Natural killer cell (primary cell): Measurements from ENCODE around the gene SHISAL1. TPM values are rescaled to one million over a fixed set of nuclear protein-coding genes. Genes with fewer than 3 reads are reported as not detected.

Experiments used
- ATAC-seq, 3 donors: fragments of 150-1000 bp in 2 of 3; fragments of 200-7000 bp in 1 of 3; cut with Tn5 transposase; 1 replicate in 1 of 3; 2 replicates in 2 of 3; pipeline ENCODE4 v1.10.0; 2021; ENCODE audit warnings: mild to moderate bottlenecking in 2 of 3, moderate library complexity in 2 of 3
- DNase-seq, 2 donors: peaks; one replicate each; pipeline versions ENCODE4 v3.0.0 to v3.0.0-alpha.2; 2013 to 2021; ENCODE audit warnings: mixed read lengths in 1 of 2
- H3K27ac ChIP-seq: one replicate; pipeline ENCODE4 v1.5.1; 2013; ENCODE audit warnings: mild to moderate bottlenecking, low read length
- H3K27me3 ChIP-seq: one replicate; pipeline ENCODE4 v1.6.1; 2013; ENCODE audit warnings: low read length; ENCODE audit not compliant: control insufficient read depth, insufficient read depth
- H3K36me3 ChIP-seq: one replicate; pipeline ENCODE4 v1.6.1; 2013; ENCODE audit warnings: low read length; ENCODE audit not compliant: control insufficient read depth, insufficient read depth
- H3K4me1 ChIP-seq: one replicate; pipeline ENCODE4 v1.6.1; 2013; ENCODE audit warnings: low read length; ENCODE audit not compliant: control insufficient read depth, insufficient read depth
- H3K4me3 ChIP-seq: one replicate; pipeline ENCODE4 v1.5.1; 2013; ENCODE audit warnings: low read length
- H3K9me3 ChIP-seq: one replicate; pipeline ENCODE4 v1.6.1; 2013; ENCODE audit warnings: low read length; ENCODE audit not compliant: control insufficient read depth, insufficient read depth
- H3K27ac Mint-ChIP-seq, 2 donors: one replicate each; pipeline ENCODE4 v1.8.0; 2022; ENCODE audit warnings: mild to moderate bottlenecking in 2 of 2, mixed read lengths in 2 of 2, moderate library complexity in 1 of 2
- H3K27me3 Mint-ChIP-seq, 2 donors: one replicate each; pipeline ENCODE4 v1.8.0; 2022; ENCODE audit warnings: low read depth in 2 of 2, mixed read lengths in 2 of 2
- H3K36me3 Mint-ChIP-seq: one replicate; pipeline ENCODE4 v1.8.0; 2022; ENCODE audit warnings: mixed read lengths
- H3K4me1 Mint-ChIP-seq, 2 donors: one replicate each; pipeline ENCODE4 v1.8.0; 2022; ENCODE audit warnings: mixed read lengths in 2 of 2
- H3K4me3 Mint-ChIP-seq: one replicate; pipeline ENCODE4 v1.8.0; 2022; ENCODE audit warnings: mild to moderate bottlenecking, moderate library complexity, mixed read lengths
- H3K9me3 Mint-ChIP-seq, 2 donors: one replicate each; pipeline ENCODE4 v1.8.0; 2022; ENCODE audit warnings: mixed read lengths in 2 of 2
- CTCF ChIP-seq: fragments of 200-600 bp; IDR thresholded peaks from one replicate; pipeline ENCODE4 v1.8.0; 2022; ENCODE audit warnings: antibody characterized with exemption
- WGBS: methylation state at CpG from one replicate; pipeline ENCODE4 v1.1.7; 2013; ENCODE audit warnings: missing lambda C conversion rate; ENCODE audit not compliant: insufficient coverage; 5-methylcytosine and 5-hydroxymethylcytosine counted together
- intact Hi-C: fragments of 100-400 bp; cut with micrococcal nuclease; formaldehyde crosslinking; loops from one replicate; pipeline ENCODE4 v1.14.2; 2022
- total RNA-seq, 4 donors: library from RNA; stranded (reverse); fragments of 120-200 nt in 1 of 4; gene quantifications; one replicate each; pipeline versions ENCODE4 v1.2.3 to v1.2.4, GENCODE V29; 2013 to 2022

Gene SHISAL1
- total RNA-seq, 3 donors from 2014 or later (not counting 1 experiment from before 2014, with no cell fraction given): not detected

- H3K4me1 Mint-ChIP-seq: no peaks in the 10 kb centered on the region
- Histone ChIP-seq H3K36me3 (no peaks in the 10 kb centered on the region), H3K27ac (no peak overlapping the region), H3K9me3 (peaks cover 7% of the 10 kb centered on the region), H3K4me3 (no peak overlapping the region), H3K4me1 (no peaks in the 10 kb centered on the region), H3K27me3 (no peaks in the 10 kb centered on the region)
- no peak for ATAC-seq
- TF ChIP-seq CTCF: no peak
- H3K27ac Mint-ChIP-seq: no peak overlapping the region
- WGBS: 83% methylated on average over 1 of the region's 3 CpGs
- no peak for DNase-seq
- intact Hi-C loops: no loop called here
- H3K27me3 Mint-ChIP-seq: peaks cover 14 to 29% of the 10 kb centered on the region in 2 donors
- peaks cover 2% of the 10 kb centered on the region in 2 donors for H3K9me3 Mint-ChIP-seq
- H3K36me3 Mint-ChIP-seq: no peaks in the 10 kb centered on the region
- H3K4me3 Mint-ChIP-seq: no peak overlapping the region
These were observed 83.4 kb downstream of the SHISAL1 start for GRCh38 chr22:44229331-44229730.

- peaks cover 14 to 29% of the 10 kb centered on the region in 2 donors for H3K27me3 Mint-ChIP-seq
- Histone ChIP-seq H3K36me3 (no peaks in the 10 kb centered on the region), H3K27ac (no peak overlapping the region), H3K27me3 (no peaks in the 10 kb centered on the region), H3K4me1 (no peaks in the 10 kb centered on the region), H3K9me3 (peaks cover 7% of the 10 kb centered on the region), H3K4me3 (no peak overlapping the region)
- no peaks in the 10 kb centered on the region for H3K36me3 Mint-ChIP-seq
- no peak for ATAC-seq
- DNase-seq: no peak
- no peak for TF ChIP-seq CTCF
- peaks cover 2% of the 10 kb centered on the region in 2 donors for H3K9me3 Mint-ChIP-seq
- H3K4me3 Mint-ChIP-seq: no peak overlapping the region
- H3K4me1 Mint-ChIP-seq: no peaks in the 10 kb centered on the region
- H3K27ac Mint-ChIP-seq: no peak overlapping the region
- intact Hi-C loops: no loop called here
- WGBS: 72% methylated on average over 8 of the region's 8 CpGs
These were observed 86.9 kb downstream of the SHISAL1 start for GRCh38 chr22:44225812-44226211.

- no peak overlapping the region for H3K4me3 ChIP-seq
- WGBS: 82% methylated on average over 11 of the region's 11 CpGs
- intact Hi-C loops: no loop called here
- peaks cover 14 to 28% of the 10 kb centered on the region in 2 donors for H3K27me3 Mint-ChIP-seq
- no peaks in the 10 kb centered on the region for H3K27me3 ChIP-seq
- H3K27ac Mint-ChIP-seq: no peak overlapping the region
- peaks cover 7% of the 10 kb centered on the region for H3K9me3 ChIP-seq
- H3K9me3 Mint-ChIP-seq: peaks cover 2% of the 10 kb centered on the region in 2 donors
- no peak for DNase-seq
- H3K36me3 Mint-ChIP-seq: no peaks in the 10 kb centered on the region
- H3K4me1 Mint-ChIP-seq: no peaks in the 10 kb centered on the region
- no peak for ATAC-seq
- H3K36me3 ChIP-seq: no peaks in the 10 kb centered on the region
- no peak overlapping the region for H3K27ac ChIP-seq
- TF ChIP-seq CTCF: no peak
- H3K4me1 ChIP-seq: no peaks in the 10 kb centered on the region
- no peak overlapping the region for H3K4me3 Mint-ChIP-seq
These were observed 87.6 kb downstream of the SHISAL1 start for GRCh38 chr22:44225091-44225689.

DNA sequence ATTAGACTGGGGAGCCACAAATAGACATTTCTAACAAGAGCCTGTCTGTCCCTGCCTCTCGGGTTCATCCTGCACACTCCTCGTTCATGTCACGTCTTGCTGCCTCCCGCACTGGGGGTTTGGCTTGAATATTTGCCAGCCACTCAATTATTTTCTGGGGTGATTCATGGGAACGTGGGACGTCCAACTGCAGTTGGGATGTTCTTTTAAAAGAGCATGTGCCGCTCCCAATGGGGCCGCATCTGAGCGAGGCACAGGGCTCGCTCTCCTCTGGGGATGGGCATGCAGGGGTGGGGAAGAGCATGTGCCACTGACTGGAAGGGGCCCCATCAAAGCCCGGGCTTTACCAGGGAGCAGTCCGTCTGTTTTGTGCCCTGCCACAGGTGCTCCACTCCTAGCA is 88.6 kb downstream of the SHISAL1 start:
- intact Hi-C loops: no loop called here
- no peaks in the 10 kb centered on the region for H3K36me3 Mint-ChIP-seq
- ATAC-seq: no peak

More for the DNA sequence above, 88.6 kb downstream of the SHISAL1 start:
- Mint-ChIP-seq H3K4me1 (no peaks in the 10 kb centered on the region), H3K4me3 (no peak overlapping the region), H3K27me3 (peaks cover 14 to 18% of the 10 kb centered on the region in 2 donors), H3K9me3 (peaks cover 0 to 2% of the 10 kb centered on the region in 2 donors), H3K27ac (no peak overlapping the region)
- no peaks in the 10 kb centered on the region for H3K27me3 ChIP-seq
- H3K27ac ChIP-seq: no peak overlapping the region
- 82% methylated on average over 12 of the region's 12 CpGs for WGBS
- no peak for TF ChIP-seq CTCF
- H3K4me3 ChIP-seq: no peak overlapping the region
- DNase-seq: no peak
- H3K4me1 ChIP-seq: no peaks in the 10 kb centered on the region
- H3K9me3 ChIP-seq: peaks cover 7% of the 10 kb centered on the region
- no peaks in the 10 kb centered on the region for H3K36me3 ChIP-seq
